GM21737 (cell line): Measurements from ENCODE around the gene NOA1.
"Not testable (repeated sequence)": the region's sequence is repeated elsewhere in the genome, so short reads cannot be mapped to it uniquely, and the experiment has no call there.

ENCODE experiments used
- ATAC-seq: cut with Tn5 transposase; IDR thresholded peaks from one replicate; pipeline ENCODE4 v1.9.1; 2021; ENCODE audit warnings: mild to moderate bottlenecking, moderate library complexity; ENCODE audit not compliant: unreplicated experiment

Gene NOA1

DNA sequence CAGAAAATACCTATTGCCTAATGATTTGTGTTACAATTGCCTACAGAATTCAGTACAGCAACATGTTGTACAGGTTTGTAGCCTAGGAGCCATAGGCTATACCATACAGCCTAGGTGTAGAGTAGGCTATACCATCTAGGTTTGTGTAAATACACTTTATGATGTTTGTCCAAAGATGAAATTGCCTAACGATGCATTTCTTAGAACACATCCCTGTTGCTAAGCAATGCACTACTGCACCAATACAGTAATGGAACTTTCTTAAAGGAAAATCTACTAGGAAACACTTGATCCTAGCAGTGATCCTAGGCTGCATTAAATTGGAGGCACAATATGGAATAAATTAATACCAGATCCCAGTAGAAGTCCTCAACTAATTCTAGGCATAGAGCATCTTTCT lies 18.3 kb downstream of the NOA1 start:
- ATAC-seq, result no peak

DNA sequence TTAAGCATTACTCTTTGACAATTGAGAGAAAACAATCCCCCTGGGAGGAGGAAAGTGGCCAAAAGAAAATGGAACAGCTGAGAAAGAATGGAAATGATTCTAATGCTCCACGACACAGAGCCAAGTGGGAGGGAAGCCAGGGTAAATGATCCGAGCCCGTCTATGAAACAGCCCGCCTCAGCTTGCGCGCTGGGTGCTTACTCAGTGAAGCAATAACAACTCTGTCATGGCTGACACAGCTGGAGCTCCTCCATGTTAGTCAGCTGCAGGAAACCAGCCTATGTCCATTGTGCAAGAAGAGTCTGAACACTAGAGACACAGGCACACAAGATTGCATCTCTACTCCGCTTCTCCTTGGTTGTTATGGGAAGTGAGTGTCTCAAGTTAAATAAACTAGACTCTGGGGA lies 19.3 kb downstream of the NOA1 start:
- no peak for ATAC-seq

DNA sequence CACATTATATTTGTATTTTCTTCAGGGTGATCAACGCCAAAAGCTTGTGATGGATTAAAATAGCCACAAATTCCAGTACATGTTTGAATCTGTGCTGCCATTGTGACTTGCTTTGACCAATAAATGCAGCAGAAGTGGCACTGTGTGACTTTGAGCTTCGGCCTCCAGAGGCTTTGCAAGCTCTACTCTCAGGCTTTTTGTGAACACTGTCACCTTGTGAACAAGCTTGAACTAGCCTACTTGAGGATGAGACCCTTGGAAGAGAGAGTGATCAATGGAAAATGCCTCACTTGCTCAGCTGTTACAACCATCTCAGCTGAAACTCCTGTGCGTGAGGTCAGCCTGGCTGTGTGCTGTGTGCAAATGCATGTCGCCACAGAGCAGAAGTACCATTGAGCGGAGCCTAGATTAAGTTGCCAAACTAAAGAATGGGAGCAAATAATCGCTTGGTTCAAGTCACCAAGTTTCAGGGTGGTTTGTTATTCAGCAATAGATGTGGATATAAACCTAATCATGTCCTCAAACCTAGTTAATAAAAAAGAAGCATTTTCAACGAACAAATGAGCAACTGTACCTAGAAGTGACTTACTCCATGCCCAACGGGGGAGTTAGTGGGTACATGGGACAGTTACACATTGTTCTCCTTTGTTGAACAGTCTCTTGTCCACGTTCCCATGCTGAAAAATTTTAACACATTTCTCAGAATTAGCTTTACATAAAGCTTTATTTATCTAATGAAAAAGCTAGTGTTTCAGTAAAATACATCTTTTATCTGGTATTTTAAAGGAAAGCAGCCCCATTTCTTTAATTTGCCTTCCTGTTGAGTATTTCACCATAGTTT lies 23.5 kb downstream of the NOA1 start:
- ATAC-seq, result no peak

DNA sequence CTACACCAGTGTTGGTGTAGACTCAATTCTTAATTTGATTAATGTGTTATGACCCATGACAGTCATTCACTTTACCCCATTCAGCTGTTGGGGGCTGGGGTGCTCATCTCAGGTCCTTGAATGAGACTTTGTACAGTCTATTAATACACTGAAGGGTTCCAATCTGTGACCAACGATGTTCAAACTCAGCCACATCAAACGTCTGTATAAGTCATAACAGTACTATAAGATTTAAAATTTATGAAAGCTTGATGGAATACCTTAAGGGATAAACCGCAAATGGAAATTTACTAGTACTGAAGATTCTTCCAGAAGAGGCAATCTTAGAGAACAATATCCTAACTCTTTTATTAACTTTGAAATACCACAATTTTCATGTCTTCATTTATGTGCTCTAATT lies 36.0 kb downstream of the NOA1 start:
- no peak for ATAC-seq

DNA sequence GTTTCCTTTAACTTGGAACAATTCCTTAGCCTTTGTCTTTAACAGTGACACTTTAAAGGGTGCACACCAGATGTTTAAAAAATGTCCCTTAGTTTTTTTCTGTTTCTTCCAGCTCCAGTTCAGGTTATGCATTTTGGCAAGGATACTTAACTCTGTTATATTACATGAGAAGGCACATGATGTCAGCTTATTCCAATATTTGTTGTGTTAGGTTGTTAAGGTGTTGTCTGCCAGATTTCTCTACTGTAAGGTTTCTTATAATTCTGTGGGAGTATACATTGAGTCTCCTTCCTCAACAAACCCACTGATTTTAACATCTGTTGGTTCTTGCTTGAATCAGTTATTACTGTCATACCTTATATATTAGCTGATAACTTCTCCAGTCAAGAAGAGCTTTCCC lies 36.4 kb downstream of the NOA1 start:
- no peak for ATAC-seq

DNA sequence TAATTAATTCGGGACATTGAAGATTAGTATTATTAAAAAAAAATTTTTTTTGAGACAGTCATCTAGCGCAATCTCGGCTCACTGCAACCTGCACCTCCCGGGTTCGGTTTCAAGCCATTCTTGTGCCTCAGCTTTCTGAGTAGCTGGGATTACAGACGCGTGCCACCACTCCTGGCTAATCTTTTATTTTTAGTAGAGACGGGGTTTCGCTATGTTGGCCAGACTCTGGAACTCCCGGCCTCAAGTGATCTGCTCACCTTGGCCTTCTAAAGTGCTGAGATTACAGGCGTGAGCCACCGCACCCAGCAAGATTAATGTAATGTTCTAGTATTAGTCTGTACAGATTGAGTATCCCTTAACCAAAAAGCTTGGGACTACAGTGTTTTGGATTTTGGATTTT lies 37.0 kb downstream of the NOA1 start:
- ATAC-seq, result no peak

DNA sequence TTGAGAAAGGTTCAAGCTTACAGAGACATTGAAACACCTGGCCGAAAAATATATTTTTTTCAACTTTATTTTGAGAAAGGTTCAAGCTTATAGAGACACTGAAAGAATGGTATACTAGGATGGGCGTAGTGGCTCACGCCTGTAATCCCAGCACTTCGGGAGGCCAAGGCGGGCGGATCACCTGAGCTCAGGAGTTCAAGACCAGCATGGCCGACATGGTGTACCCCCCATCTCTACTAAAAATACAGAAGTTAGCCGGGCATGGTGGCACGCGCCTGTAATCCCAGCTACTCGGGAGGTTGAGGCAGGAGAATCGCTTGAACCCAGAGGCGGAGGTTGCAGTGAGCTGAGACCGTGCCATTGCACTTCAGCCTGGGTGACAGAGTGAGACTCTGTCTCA lies 37.6 kb downstream of the NOA1 start:
- ATAC-seq, result not testable (repeated sequence)

DNA sequence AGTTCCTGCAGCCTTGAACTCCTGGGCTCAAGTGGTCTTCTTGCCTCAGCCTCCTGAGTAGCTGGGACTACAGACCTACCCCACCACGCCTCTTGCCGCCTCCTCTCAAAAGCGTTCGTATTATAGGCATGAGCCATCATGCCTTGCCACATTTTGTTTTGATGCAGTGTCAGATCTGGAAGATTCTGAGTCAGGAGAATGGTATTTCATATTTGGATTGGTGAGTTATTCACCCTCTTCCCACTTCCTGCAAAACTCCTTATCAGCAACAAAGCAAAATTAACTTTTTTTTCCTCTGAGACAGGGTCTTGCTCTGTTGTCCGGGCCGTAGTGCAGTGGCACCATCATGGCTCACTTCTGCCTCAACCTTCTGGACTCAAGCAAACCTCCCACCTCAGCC lies 40.1 kb downstream of the NOA1 start:
- no peak for ATAC-seq

DNA sequence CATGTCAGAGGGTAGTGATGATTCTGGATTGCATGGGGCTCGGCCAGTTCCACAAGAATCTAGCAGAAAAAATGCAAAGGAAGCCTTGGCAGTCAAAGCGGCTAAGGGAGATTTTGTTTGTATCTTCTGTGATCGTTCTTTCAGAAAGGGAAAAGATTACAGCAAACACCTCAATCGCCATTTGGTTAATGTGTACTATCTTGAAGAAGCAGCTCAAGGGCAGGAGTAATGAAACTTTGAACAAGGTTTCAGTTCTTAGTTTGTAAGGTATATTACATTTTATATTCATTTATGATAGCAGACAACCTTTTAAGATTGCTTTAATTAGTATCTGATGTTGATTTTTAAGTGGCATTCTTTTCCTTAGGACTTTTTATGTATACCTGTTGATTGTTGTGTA lies 45.5 kb downstream of the NOA1 start:
- ATAC-seq, result no peak

DNA sequence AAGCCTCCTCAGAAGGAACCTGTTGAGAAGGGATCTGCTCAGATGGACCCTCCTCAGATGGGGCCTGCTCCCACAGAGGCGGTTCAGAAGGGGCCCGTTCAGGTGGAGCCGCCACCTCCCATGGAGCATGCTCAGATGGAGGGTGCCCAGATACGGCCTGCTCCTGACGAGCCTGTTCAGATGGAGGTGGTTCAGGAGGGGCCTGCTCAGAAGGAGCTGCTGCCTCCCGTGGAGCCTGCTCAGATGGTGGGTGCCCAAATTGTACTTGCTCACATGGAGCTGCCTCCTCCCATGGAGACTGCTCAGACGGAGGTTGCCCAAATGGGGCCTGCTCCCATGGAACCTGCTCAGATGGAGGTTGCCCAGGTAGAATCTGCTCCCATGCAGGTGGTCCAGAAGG lies 46.8 kb downstream of the NOA1 start:
- no peak for ATAC-seq

DNA sequence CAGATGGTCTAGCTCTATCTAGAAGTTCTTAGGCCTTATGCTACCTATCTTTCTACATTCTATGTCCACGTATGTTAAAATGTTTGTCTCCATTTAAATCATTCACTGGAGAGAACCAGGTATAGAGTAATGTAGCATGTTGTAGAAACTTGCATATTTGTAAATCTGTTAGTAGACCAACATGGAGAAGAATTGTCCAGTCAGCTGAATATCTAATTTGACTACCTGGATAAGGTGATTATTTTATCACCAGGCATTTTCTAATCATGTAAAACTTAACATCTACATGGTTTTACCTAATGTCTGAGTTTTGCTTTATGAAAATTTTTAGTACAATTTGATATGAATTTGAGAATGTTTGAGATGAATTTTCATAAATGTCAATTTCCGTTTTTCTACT lies 50.2 kb downstream of the NOA1 start:
- ATAC-seq, result no peak

DNA sequence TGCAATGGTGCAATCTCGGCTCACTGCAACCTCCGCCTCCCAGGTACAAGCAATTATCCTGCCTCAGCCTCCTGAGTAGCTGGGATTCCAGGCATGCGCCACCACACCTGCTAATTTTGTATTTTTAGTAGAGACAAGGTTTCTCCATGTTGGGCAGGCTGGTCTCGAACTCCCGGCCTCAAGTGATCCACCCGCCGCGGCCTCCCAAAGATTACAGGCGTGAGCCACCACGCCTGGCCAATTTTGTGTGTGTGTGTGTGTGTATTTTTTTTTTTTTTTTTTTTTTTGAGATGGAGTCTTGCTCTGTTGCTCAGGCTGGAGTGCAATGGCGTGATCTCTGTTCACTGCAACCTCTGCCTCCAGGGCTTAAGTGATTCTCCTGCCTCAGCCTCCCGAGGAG lies 62.4 kb downstream of the NOA1 start:
- ATAC-seq, result not testable (repeated sequence)

DNA sequence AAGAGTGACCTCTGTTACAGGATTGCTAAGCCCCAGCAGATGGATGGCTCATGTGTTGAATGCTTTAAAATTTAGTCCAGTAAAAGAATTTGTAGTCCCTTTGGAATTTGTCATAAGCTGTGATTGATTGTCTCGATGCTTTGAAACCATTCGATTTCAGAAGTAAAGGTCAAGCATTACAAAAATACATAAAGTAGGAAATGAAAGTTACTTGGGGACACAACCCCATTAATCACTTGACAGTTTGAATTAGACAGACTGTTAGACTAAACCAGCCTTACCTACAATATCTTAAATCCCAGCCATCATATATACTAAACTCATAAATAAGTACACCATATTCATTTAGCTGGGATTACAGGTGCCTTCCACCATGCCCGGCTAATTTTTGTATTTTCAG lies 63.1 kb downstream of the NOA1 start:
- ATAC-seq, result no peak
